Endothelial cell of umbilical vein (primary cell): Measurements from ENCODE around the gene HOXD4.

Experiments
- EZH2 ChIP-seq: IDR thresholded peaks from 2 replicates; pipeline ENCODE4 v1.6.1; 2012; ENCODE audit warnings: borderline replicate concordance, low read depth, mild to moderate bottlenecking, moderate library complexity, low read length, inconsistent platforms; ENCODE audit not compliant: severe bottlenecking
- FOS ChIP-seq: IDR thresholded peaks from 2 replicates; pipeline ENCODE4 v1.6.1; 2011; ENCODE audit warnings: mild to moderate bottlenecking, low read length, moderate library complexity, borderline replicate concordance; ENCODE audit not compliant: insufficient read depth
- GATA2 ChIP-seq: IDR thresholded peaks from 2 replicates; pipeline ENCODE4 v1.7.0; 2011; ENCODE audit warnings: low read depth, mild to moderate bottlenecking, moderate library complexity, mixed read lengths, low read length; ENCODE audit not compliant: insufficient read length, insufficient read depth
- JUN ChIP-seq: IDR thresholded peaks from 2 replicates; pipeline ENCODE4 v1.6.1; 2011; ENCODE audit warnings: borderline replicate concordance, low read depth; ENCODE audit not compliant: insufficient read length, insufficient read depth
- POLR2A ChIP-seq: IDR thresholded peaks from 2 replicates; pipeline ENCODE4 v1.6.1; 2012; ENCODE audit warnings: low read depth, mild to moderate bottlenecking, control low read depth, low read length
- POLR2AphosphoS5 ChIP-seq: IDR thresholded peaks from 2 replicates; pipeline ENCODE4 v1.6.1; 2012; ENCODE audit warnings: low read depth, mild to moderate bottlenecking, control low read depth, low read length, moderate library complexity; ENCODE audit not compliant: insufficient read depth
- TF ChIP-seq, protein P1 (sequence below), 2 donors: IDR thresholded peaks; 1 replicate in 1 of 2; 2 replicates in 1 of 2; pipeline ENCODE4 v1.5.1; 2011; ENCODE audit warnings: low read length in 2 of 2, mild to moderate bottlenecking in 2 of 2, moderate library complexity in 2 of 2, control low read depth in 1 of 2, inconsistent platforms in 1 of 2, low read depth in 1 of 2; ENCODE audit not compliant: insufficient read depth in 1 of 2; ENCODE audit errors: extremely low read depth in 1 of 2

DNA sequence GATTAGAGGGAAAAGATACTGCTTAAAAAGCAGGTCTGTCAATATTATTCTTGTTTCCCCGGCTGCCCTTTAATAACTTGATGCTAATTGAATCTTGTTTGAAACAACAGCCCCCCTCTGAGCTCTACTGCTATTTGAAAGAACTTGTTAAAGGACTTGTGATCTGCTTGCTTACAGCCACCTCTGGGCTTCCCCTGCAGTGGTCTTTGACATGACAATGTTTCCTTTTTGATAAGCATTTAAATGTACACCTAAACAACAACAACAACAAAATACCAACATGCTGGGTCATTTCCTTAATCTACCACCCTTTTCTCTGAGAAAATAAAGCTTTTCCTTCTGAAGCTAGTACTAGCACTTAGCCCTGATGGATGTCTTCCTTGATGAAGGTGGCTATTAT, 41.0 kb downstream of the HOXD4 start:
- TF ChIP-seq EZH2 (no peak), POLR2AphosphoS5 (peak; percentile 33), GATA2 (no peak), POLR2A (no peak), FOS (no peak), JUN (peak; percentile 31)
- TF ChIP-seq, protein P1, sequence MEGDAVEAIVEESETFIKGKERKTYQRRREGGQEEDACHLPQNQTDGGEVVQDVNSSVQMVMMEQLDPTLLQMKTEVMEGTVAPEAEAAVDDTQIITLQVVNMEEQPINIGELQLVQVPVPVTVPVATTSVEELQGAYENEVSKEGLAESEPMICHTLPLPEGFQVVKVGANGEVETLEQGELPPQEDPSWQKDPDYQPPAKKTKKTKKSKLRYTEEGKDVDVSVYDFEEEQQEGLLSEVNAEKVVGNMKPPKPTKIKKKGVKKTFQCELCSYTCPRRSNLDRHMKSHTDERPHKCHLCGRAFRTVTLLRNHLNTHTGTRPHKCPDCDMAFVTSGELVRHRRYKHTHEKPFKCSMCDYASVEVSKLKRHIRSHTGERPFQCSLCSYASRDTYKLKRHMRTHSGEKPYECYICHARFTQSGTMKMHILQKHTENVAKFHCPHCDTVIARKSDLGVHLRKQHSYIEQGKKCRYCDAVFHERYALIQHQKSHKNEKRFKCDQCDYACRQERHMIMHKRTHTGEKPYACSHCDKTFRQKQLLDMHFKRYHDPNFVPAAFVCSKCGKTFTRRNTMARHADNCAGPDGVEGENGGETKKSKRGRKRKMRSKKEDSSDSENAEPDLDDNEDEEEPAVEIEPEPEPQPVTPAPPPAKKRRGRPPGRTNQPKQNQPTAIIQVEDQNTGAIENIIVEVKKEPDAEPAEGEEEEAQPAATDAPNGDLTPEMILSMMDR (IDR thresholded peaks at IDR 0.05; ENCODE audit: extremely low read depth in 1 of 2, insufficient read depth in 1 of 2, low read depth in 1 of 2, low read length in 2 of 2): no peak
